Measurements from ENCODE around the gene ZFAND2A.
"Not testable (repeated sequence)": the region's sequence is repeated elsewhere in the genome, so short reads cannot be mapped to it uniquely, and the experiment has no call there.

Gene ZFAND2A

DNA sequence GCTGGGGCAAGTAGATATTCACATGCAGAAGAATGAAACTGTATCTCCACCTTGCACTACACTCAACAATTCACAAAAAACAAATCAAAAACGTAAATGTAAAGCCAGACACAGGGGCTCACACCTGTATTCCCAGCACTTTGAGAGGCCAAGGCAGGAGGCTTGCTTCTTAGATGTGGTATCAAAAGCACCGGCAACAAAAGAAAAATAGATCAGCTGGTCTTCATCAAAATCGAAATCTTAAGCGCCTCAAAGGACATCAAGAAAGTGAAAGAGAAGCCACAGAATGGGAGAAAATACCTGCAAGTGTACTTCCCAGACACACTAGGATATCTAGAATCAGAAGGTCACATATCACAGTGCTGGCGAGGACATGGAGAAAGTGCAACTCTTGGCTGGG is 40.8 kb downstream of the ZFAND2A start:
- TF ChIP-seq, protein P1, sequence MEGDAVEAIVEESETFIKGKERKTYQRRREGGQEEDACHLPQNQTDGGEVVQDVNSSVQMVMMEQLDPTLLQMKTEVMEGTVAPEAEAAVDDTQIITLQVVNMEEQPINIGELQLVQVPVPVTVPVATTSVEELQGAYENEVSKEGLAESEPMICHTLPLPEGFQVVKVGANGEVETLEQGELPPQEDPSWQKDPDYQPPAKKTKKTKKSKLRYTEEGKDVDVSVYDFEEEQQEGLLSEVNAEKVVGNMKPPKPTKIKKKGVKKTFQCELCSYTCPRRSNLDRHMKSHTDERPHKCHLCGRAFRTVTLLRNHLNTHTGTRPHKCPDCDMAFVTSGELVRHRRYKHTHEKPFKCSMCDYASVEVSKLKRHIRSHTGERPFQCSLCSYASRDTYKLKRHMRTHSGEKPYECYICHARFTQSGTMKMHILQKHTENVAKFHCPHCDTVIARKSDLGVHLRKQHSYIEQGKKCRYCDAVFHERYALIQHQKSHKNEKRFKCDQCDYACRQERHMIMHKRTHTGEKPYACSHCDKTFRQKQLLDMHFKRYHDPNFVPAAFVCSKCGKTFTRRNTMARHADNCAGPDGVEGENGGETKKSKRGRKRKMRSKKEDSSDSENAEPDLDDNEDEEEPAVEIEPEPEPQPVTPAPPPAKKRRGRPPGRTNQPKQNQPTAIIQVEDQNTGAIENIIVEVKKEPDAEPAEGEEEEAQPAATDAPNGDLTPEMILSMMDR (conservative IDR thresholded peaks at IDR 0.05; ENCODE audit: low read depth, low read length): no peak
- H3K4me3 ChIP-seq (ENCODE audit: low read length): no peak overlapping the region
- no peak for DNase-seq (ENCODE audit: low read depth)

DNA sequence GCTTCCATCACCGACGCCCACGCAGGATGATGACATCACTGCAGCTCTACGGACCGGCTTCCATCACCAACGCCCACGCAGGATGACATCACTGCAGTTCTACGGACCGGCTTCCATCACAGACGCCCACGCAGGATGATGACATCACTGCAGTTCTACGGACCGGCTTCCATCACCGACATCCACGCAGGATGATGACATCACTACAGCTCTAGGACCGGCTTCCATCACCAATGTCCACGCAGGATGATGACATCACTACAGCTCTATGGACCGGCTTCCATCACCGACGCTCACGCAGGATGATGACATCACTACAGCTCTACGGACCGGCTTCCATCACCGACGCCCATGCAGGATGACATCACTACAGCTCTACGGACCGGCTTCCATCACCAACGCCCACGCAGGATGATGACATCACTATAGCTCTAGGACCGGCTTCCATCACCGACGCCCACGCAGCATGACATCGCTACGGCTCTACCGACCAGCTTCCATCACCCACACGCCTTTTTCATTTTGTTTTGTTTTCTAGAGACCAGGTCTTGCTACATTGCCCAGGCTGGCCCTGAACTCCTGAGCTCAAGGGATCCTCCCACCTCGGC is 42.6 kb downstream of the ZFAND2A start:
- DNase-seq (ENCODE audit: low read depth): no peak
- TF ChIP-seq, protein P1 (conservative IDR thresholded peaks at IDR 0.05; ENCODE audit: low read depth, low read length): no peak
- H3K4me3 ChIP-seq (ENCODE audit: low read length): no peak overlapping the region

DNA sequence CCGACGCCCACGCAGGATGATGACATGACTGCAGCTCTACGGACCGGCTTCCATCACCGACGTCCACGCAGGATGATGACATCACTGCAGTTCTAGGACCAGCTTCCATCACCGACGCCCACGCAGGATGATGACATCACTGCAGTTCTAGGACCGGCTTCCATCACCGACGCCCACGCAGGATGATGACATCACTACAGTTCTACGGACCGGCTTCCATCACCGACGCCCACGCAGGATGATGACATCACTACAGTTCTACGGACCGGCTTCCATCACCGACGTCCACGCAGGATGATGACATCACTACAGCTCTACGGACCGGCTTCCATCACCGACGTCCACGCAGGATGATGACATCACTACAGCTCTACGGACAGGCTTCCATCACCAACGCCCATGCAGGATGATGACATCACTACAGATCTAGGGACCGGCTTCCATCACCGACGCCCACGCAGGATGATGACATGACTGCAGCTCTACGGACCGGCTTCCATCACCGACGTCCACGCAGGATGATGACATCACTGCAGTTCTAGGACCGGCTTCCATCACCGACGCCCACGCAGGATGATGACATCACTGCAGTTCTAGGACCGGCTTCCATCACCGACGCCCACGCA is 43.5 kb downstream of the ZFAND2A start:
- not testable (repeated sequence) for DNase-seq (ENCODE audit: low read depth)

DNA sequence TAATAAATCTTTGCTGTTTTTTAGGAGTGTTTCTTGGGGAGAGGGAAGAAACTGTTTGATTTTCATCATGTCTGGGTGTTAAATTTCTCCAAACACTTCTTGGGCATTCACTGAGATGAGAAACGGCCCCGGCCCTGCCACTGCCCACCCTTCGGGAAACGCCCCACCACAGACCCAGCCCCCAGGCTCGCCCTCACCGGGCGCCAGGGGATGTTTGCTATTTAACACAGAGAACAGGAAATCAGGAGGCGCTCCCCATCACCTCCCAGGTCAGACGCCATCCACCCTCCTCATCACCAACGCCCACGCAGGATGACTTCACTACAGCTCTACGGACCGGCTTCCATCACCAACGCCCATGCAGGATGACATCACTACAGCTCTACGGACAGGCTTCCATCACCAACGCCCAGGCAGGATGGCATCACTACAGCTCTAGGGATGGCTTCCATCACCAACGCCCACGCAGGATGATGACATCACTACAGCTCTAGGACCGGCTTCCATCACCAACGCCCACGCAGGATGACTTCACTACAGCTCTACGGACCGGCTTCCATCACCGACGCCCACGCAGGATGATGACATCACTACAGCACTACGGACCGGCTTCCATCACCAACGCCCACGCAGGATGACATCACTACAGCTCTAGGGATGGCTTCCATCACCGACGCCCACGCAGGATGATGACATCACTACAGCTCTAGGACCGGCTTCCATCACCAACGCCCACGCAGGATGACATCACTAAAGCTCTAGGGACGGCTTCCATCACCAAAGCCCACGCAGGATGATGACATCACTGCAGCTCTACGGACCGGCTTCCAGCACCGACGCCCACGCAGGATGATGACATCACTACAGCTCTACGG is 44.6 kb downstream of the ZFAND2A start:
- not testable (repeated sequence) for DNase-seq (ENCODE audit: low read depth); H3K4me3 ChIP-seq (ENCODE audit: low read length)

More for the DNA sequence above, 43.5 kb downstream of the ZFAND2A start:
- H3K4me3 ChIP-seq (ENCODE audit: low read length): not testable (repeated sequence)

DNA sequence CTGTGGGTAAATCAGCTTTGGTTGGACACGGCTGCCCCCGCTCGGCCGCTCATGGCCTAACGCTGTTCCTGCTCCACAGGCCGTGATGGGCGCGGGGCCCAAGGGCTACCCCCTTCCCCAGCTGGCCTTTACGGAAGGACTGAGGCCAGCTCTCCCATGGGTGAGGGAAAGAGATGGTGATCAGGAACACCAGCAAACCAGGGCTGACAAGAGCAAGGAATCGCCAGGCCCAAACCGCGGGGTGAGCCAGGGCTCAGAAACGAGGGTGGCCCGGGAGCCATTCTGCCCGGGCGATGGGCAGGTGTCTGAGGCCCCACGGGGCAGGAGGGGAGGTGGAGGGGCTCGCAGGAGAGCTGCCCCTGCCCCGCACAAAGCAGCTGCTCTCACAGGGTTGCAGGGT is 45.5 kb downstream of the ZFAND2A start:
- no peak for DNase-seq (ENCODE audit: low read depth)
- TF ChIP-seq, protein P1 (conservative IDR thresholded peaks at IDR 0.05; ENCODE audit: low read depth, low read length): no peak
- no peak overlapping the region for H3K4me3 ChIP-seq (ENCODE audit: low read length)

DNA sequence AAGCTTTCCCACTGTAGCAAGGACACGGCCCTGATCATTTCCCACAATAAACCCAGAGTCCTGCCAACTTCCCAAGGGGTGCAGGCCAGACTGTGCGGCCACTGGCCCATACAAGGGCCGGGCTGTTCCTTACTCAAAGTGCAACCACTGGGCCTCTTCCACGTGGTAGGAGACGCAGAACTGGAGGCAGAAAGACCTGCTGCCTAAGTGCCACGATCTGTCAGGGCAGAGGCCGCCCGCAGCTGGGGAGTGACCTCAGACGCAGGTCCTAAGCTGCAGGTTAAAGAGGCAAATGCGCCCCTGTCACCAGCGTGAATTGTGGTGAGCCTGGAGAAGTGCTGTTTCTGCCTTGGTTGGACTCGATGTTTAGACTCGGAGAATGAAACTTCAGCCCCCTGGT is 45.9 kb downstream of the ZFAND2A start:
- TF ChIP-seq, protein P1 (conservative IDR thresholded peaks at IDR 0.05; ENCODE audit: low read depth, low read length): no peak
- no peak overlapping the region for H3K4me3 ChIP-seq (ENCODE audit: low read length)
- no peak for DNase-seq (ENCODE audit: low read depth)

DNA sequence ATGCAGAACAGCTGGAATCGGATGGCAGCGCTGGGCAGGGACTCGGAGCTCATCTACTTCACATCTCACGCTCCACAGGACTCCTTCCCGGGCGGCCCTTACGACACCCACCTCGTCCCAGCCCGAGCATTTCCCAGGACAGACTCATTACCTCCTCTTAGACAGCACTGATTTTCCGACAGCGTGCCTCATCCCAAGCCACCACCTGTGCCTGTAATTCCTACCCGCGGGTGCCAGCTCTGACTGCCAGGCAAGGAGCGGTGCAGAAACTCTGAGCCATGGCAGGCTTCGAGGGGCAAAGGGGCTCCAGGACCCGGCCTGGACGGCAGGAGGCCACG is 46.5 kb downstream of the ZFAND2A start:
- no peak overlapping the region for H3K4me3 ChIP-seq (ENCODE audit: low read length)
- TF ChIP-seq, protein P1 (conservative IDR thresholded peaks at IDR 0.05; ENCODE audit: low read depth, low read length): no peak
- DNase-seq (ENCODE audit: low read depth): no peak
